Motor neuron (in vitro differentiated cells): ENCODE measurements around the gene HERC4. TPM values are rescaled to one million over a fixed set of nuclear protein-coding genes. Genes with fewer than 3 reads are reported as not detected.

Experiments
- ATAC-seq, 8 experiments: fragments of 200-7000 bp; cut with Tn5 transposase; replicated peaks in 6 of 8; 2 replicates each; pipeline ENCODE4 v1.8.0; 2021; ENCODE audit warnings: mild to moderate bottlenecking in 8 of 8, moderate library complexity in 8 of 8
- H3K27ac ChIP-seq, 2 donors: fragments of 250-450 bp; sonication (Bioruptor Pico); 2 replicates each; pipeline ENCODE4 v1.9.0; 2021; ENCODE audit warnings: antibody characterized with exemption in 2 of 2, mild to moderate bottlenecking in 2 of 2, moderate library complexity in 1 of 2
- H3K4me1 ChIP-seq, 2 donors: fragments of 250-450 bp; sonication (Bioruptor Pico); replicated peaks in 1 of 2; 2 replicates each; pipeline ENCODE4 v1.6.1; 2021; ENCODE audit warnings: antibody characterized with exemption in 2 of 2, mild to moderate bottlenecking in 2 of 2, moderate library complexity in 1 of 2
- H3K4me3 ChIP-seq, 5 donors: fragments of 250-450 bp; sonication (Bioruptor Pico); 2 replicates each; pipeline ENCODE4 v1.9.0; 2021; ENCODE audit warnings: antibody characterized with exemption in 5 of 5, mild to moderate bottlenecking in 5 of 5, moderate library complexity in 4 of 5
- WGBS, 10 experiments: fragments of 450-650 bp; shearing (Covaris generic); methylation state at CpG; one replicate each; pipeline ENCODE4 v1.0.0; 2022; 5-methylcytosine and 5-hydroxymethylcytosine counted together
- in situ Hi-C, 9 experiments: fragments of 400-800 bp; cut with MboI; loops; one replicate each; pipeline ENCODE4 v1.15.0; 2021; ENCODE audit warnings: low sequenced_read_pairs in 9 of 9, low pct_unique_long_range_greater_than_20kb in 2 of 9; ENCODE audit not compliant: unreplicated experiment in 9 of 9
- total RNA-seq, 8 experiments: library from RNA; unstranded; fragments of 300-600 nt; gene quantifications; 2 replicates each; pipeline versions ENCODE4 v1.2.3 to v1.2.4, GENCODE V29; 2022

The HERC4 gene
- total RNA-seq, 8 experiments from 2014 or later, result 16.4 to 80.5 (median 40.3) TPM

DNA sequence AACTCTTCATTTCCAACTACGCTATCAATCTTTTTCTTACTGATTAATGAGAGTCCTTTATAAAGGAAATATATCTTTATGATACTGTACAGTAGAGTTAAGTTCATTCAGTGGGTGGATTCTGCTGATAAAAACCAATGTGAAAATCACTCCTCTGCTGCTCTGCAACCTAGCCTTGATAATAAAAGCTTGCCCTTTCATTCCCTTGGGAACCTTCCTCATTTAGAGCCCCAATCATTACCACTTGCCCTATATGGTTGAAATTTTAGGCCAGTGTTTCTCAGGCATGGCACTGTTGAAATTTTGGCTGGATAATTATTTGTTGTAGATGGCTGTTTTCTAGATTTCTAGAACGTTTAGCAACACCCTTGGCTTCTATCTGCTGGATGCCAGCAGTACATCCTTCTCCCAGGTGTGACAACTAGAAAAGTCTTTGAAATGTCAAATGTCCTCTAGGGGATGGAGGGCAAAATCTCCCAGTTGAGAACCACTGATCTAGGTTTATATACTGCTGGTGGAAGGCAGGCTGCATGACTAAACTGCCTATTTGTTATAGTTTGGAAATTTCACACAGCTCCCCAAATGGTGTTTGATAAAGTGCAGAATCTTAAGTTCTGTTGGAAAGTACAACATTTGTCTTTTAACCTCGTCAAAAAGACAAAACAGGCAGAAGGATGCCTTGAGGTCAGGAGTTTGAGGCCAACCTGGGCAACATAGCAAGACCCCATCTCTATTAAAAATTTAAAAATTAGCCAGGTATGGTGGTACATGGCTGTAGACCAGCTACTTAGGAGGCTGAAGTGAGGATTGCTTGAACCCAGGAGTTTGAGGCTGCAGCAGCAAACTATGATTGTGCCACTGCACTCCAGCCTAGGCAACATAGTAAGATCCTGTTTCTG, 199.5 kb downstream of the HERC4 start:
- in situ Hi-C loops, result no loop called here
- Histone ChIP-seq H3K4me3 (no peak overlapping the region), H3K4me1 (peaks cover 2 to 4% of the 10 kb centered on the region in 2 donors), H3K27ac (no peak overlapping the region)
- ATAC-seq, result no peak
- 25 to 100% (median 73%) methylated on average over 1 to 3 of the region's 3 CpGs for WGBS, 10 experiments

Other genes starting within 250 kb of the HERC4 start
- gene DNAJC12, start 237.1 kb downstream of the HERC4 start, total RNA-seq, result 100 to 1,000 TPM in 1 of 8 experiments, 10 to 100 TPM in 7; 18.3 to 175 (median 50.1) TPM
- 10 to 100 TPM in 7 of 8 experiments, 1 to 10 TPM in 1; 6.1 to 23.9 (median 18.6) TPM for gene SIRT1, start 190.6 kb downstream of the HERC4 start, total RNA-seq
- gene MYPN, start 34.2 kb upstream of the HERC4 start, total RNA-seq, result under 1 TPM in 5 of 8 experiments, not detected in 3; 0.09 to 0.28 (median 0.13) TPM
- 1 to 10 TPM in 2 of 8 experiments, under 1 TPM in 3, not detected in 3; 0.14 to 2.2 (median 0.78) TPM for gene ATOH7, start 156.8 kb upstream of the HERC4 start, total RNA-seq